Common myeloid progenitor, CD34-positive (primary cell): Measurements from ENCODE around the gene LAD1.

Source experiments
- CTCF ChIA-PET: fragments of 350-600 bp; sonication (Branson Sonifier 250); formaldehyde crosslinking; loops from one replicate; lab custom pipeline; 2021; ENCODE audit warnings: antibody characterized with exemption; lab: Charles Lee
- POLR2A ChIA-PET: fragments of 350-600 bp; sonication (Branson Sonifier 250); formaldehyde crosslinking; loops from one replicate; lab custom pipeline; 2021; ENCODE audit warnings: antibody characterized with exemption; lab: Charles Lee
- DNase-seq, 3 donors: peaks; one replicate each; pipeline versions ENCODE4 v3.0.0 to v3.0.0-alpha.2; 2013
- H3K27ac ChIP-seq, 2 experiments: 1 replicate in 1 of 2; 2 replicates in 1 of 2; pipeline ENCODE4 v1.7.0; 2013; ENCODE audit warnings: inconsistent platforms in 2 of 2, low read length in 2 of 2, mild to moderate bottlenecking in 2 of 2, low read depth in 1 of 2, moderate library complexity in 1 of 2; ENCODE audit not compliant: severe bottlenecking in 2 of 2, insufficient read depth in 1 of 2, poor library complexity in 1 of 2
- H3K27me3 ChIP-seq, 5 experiments: replicated peaks in 2 of 5; 1 replicate in 3 of 5; 2 replicates in 2 of 5; pipeline versions ENCODE4 v1.6.1 to v1.7.0; 2013; ENCODE audit warnings: low read length in 4 of 5, mild to moderate bottlenecking in 2 of 5, moderate library complexity in 2 of 5, inconsistent platforms in 1 of 5; ENCODE audit not compliant: insufficient read depth in 5 of 5, control insufficient read depth in 4 of 5
- H3K36me3 ChIP-seq, 4 experiments: 1 replicate in 2 of 4; 2 replicates in 2 of 4; pipeline versions ENCODE4 v1.6.1 to v1.7.0; 2013; ENCODE audit warnings: low read length in 3 of 4, control low read depth in 1 of 4, mild to moderate bottlenecking in 1 of 4; ENCODE audit not compliant: control insufficient read depth in 4 of 4, insufficient read depth in 4 of 4
- H3K4me1 ChIP-seq, 4 experiments: 1 replicate in 3 of 4; 2 replicates in 1 of 4; pipeline versions ENCODE4 v1.6.1 to v1.7.1; 2013; ENCODE audit warnings: low read length in 3 of 4, mild to moderate bottlenecking in 3 of 4, control low read depth in 1 of 4, inconsistent platforms in 1 of 4, moderate library complexity in 1 of 4; ENCODE audit not compliant: control insufficient read depth in 4 of 4, insufficient read depth in 4 of 4; ENCODE audit errors: control extremely low read depth in 1 of 4
- H3K4me3 ChIP-seq, 7 experiments: 1 replicate in 4 of 7; 2 replicates in 3 of 7; pipeline versions ENCODE4 v1.5.1 to v1.7.0; 2013; ENCODE audit warnings: mild to moderate bottlenecking in 7 of 7, low read length in 6 of 7, moderate library complexity in 6 of 7, inconsistent platforms in 2 of 7, low read depth in 2 of 7, control low read depth in 1 of 7; ENCODE audit not compliant: insufficient read depth in 4 of 7, control insufficient read depth in 1 of 7; ENCODE audit errors: extremely low read depth in 1 of 7
- H3K9me3 ChIP-seq, 5 experiments: 1 replicate in 4 of 5; 2 replicates in 1 of 5; pipeline versions ENCODE4 v1.6.1 to v1.7.1; 2013; ENCODE audit warnings: low read length in 4 of 5, mild to moderate bottlenecking in 2 of 5, inconsistent platforms in 1 of 5, low read depth in 1 of 5, moderate library complexity in 1 of 5; ENCODE audit not compliant: control insufficient read depth in 4 of 5, insufficient read depth in 2 of 5; ENCODE audit errors: control extremely low read depth in 1 of 5
- WGBS: methylation state at CpG from one replicate; pipeline ENCODE4 v1.1.5; 2013; ENCODE audit not compliant: insufficient coverage; 5-methylcytosine and 5-hydroxymethylcytosine counted together

The LAD1 gene

GRCh38 chr1:201409440-201409839 lies 10.3 kb upstream of the LAD1 start:
- WGBS: 76% methylated on average over 5 of the region's 8 CpGs
- Histone ChIP-seq H3K27me3 (peaks cover 0 to 6% (median 5%) of the 10 kb centered on the region in 5 experiments), H3K36me3 (no peaks in the 10 kb centered on the region), H3K4me1 (peaks cover 0 to 2% (median 0%) of the 10 kb centered on the region in 4 experiments), H3K27ac (no peak overlapping the region), H3K9me3 (no peaks in the 10 kb centered on the region), H3K4me3 (no peak overlapping the region)
- ChIA-PET CTCF (interaction anchor here (1.0 to 5.5 kb wide), 16 partner anchors 8 to 155 kb away, joined by 3 to 27 read pairs (median 4); no protein-coding TSS in a partner anchor), POLR2A (no interaction called here)
- no peak for DNase-seq

DNA sequence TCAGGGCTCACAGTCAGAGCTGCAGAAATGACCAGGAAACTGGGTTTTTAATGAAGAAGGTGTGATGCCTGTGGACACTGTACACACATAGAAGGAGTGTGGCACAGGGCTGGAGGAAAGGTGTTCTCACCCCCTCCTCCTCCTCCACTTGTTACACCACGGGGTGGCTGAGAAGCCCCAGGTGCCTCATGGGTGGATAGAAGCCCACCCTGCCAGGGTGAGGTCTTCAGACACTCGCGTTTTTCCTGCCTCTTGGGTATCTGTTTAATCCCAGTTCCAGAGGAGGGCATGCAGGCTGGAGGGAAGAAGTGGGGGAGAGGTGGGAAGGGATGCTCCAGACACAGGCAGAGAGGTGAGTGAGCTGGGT lies 9.7 kb upstream of the LAD1 start:
- no peaks in the 10 kb centered on the region for H3K9me3 ChIP-seq
- H3K4me1 ChIP-seq: peaks cover 0 to 2% (median 0%) of the 10 kb centered on the region in 4 experiments
- WGBS: no CpG with 5 or more reads among the region's 3 CpGs
- peaks cover 0 to 10% (median 5%) of the 10 kb centered on the region in 5 experiments for H3K27me3 ChIP-seq
- CTCF ChIA-PET: interaction anchor here (1.0 to 5.5 kb wide), 17 partner anchors 7 to 155 kb away, joined by 3 to 27 read pairs (median 3); no protein-coding TSS in a partner anchor
- no peak for DNase-seq
- POLR2A ChIA-PET: no interaction called here
- no peak overlapping the region for H3K27ac ChIP-seq
- H3K4me3 ChIP-seq: no peak overlapping the region
- no peaks in the 10 kb centered on the region for H3K36me3 ChIP-seq

DNA sequence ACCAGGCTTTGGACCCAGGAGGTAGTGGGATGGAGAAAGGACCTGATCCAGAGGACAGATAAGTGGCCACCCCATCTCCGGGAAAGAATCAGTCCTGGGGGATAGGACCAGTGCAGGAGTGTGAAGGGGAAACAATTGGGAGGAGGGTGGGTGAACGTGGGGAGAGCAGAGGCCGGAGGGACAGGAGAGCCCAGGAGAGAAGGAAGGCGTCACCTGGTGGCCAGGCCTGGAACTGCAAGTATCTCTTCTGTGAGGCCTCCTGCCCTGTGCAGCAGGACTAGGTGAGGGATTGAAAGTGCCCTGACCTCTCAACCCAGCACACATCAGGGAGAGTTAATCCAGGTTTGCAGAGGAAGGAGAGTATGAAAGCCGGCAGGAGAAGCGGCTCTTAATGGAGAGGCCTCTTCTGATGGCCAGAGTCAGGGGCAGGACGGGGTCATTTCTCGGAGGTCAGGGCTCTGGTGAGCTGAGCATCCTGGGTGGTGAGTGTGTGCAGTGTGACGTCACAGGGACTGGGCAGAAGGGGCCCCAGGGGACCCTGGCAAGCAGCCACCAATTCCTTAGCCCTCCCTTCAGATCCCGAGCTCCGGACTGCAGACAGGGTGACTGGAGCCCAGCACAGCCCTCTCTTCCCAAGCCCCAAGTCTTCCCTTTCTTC lies 9.2 kb upstream of the LAD1 start:
- H3K27me3 ChIP-seq: peaks cover 0 to 12% (median 6%) of the 10 kb centered on the region in 5 experiments
- H3K4me1 ChIP-seq: peaks cover 0 to 2% (median 0%) of the 10 kb centered on the region in 4 experiments
- POLR2A ChIA-PET: no interaction called here
- no peaks in the 10 kb centered on the region for H3K36me3 ChIP-seq
- 7% methylated on average over 6 of the region's 11 CpGs for WGBS
- H3K27ac ChIP-seq: no peak overlapping the region
- H3K9me3 ChIP-seq: no peaks in the 10 kb centered on the region
- CTCF ChIA-PET: interaction anchor here (1.0 to 5.5 kb wide), 14 partner anchors 12 to 154 kb away, joined by 3 to 27 read pairs (median 4); no protein-coding TSS in a partner anchor
- no peak overlapping the region for H3K4me3 ChIP-seq
- DNase-seq: peak; percentile 64 to 75 (median 70)

GRCh38 chr1:201406831-201407406 lies 7.8 kb upstream of the LAD1 start:
- no peak for DNase-seq
- Histone ChIP-seq H3K4me3 (no peak overlapping the region), H3K4me1 (peaks cover 0 to 2% (median 0%) of the 10 kb centered on the region in 4 experiments), H3K9me3 (no peaks in the 10 kb centered on the region), H3K27me3 (peaks cover 0 to 26% (median 10%) of the 10 kb centered on the region in 5 experiments), H3K36me3 (no peaks in the 10 kb centered on the region), H3K27ac (no peak overlapping the region)
- POLR2A ChIA-PET: no interaction called here
- WGBS: 99% methylated on average over 6 of the region's 8 CpGs
- CTCF ChIA-PET: interaction anchor here (0.9 to 5.5 kb wide), 6 partner anchors 11 to 153 kb away, joined by 3 to 24 read pairs (median 6); no protein-coding TSS in a partner anchor

DNA sequence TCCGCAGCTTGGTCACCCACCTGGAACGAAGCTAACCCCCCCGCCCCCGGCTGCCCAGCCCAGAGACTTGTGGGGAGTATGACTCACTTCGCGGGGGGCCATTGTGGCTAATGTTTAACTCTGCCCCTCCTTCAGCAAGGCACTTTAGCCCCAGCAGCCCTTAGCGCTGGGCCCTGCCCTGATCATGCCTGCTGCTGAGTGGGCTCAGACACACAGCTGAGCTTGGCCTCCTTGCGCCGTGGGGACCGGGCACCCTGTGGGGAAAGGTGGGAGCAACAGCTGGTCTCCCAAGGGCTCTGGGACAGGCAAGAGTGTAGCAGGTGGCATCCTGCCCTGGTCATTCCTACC lies 6.3 kb upstream of the LAD1 start:
- peaks cover 11 to 40% (median 16%) of the 10 kb centered on the region in 5 experiments for H3K27me3 ChIP-seq
- 97% methylated on average over 8 of the region's 10 CpGs for WGBS

GRCh38 chr1:201404722-201405483 lies 5.8 kb upstream of the LAD1 start:
- no peak overlapping the region for H3K4me3 ChIP-seq
- no peak for DNase-seq
- 93% methylated on average over 9 of the region's 11 CpGs for WGBS
- no peaks in the 10 kb centered on the region for H3K36me3 ChIP-seq
- H3K9me3 ChIP-seq: no peaks in the 10 kb centered on the region
- H3K27ac ChIP-seq: no peak overlapping the region
- POLR2A ChIA-PET: no interaction called here
- H3K4me1 ChIP-seq: no peaks in the 10 kb centered on the region
- CTCF ChIA-PET: interaction anchor here (0.9 to 5.5 kb wide), 7 partner anchors 10 to 55 kb away, joined by 3 to 24 read pairs (median 4); no protein-coding TSS in a partner anchor
- H3K27me3 ChIP-seq: peaks cover 12 to 45% (median 20%) of the 10 kb centered on the region in 5 experiments

More for the DNA sequence above, 6.3 kb upstream of the LAD1 start:
- POLR2A ChIA-PET: no interaction called here
- Histone ChIP-seq H3K27ac (no peak overlapping the region), H3K4me1 (peaks cover 0 to under 1% (median 0%) of the 10 kb centered on the region in 4 experiments), H3K36me3 (no peaks in the 10 kb centered on the region), H3K9me3 (no peaks in the 10 kb centered on the region), H3K4me3 (no peak overlapping the region)
- CTCF ChIA-PET: interaction anchor here (0.9 to 5.5 kb wide), 10 partner anchors 10 to 151 kb away, joined by 3 to 24 read pairs (median 5); partner anchors contain the start of gene PHLDA3
- no peak for DNase-seq
